HG03039 (cell line): ENCODE measurements around the gene GLG1.
"Not testable (repeated sequence)": the region's sequence is repeated elsewhere in the genome, so short reads cannot be mapped to it uniquely, and the experiment has no call there.

Experiments used
- ATAC-seq: cut with Tn5 transposase; IDR thresholded peaks from one replicate; pipeline ENCODE4 v1.9.1; 2021; ENCODE audit warnings: mild to moderate bottlenecking, moderate library complexity; ENCODE audit not compliant: unreplicated experiment

GLG1 gene

GRCh38 chr16:74575807-74576643, 30.9 kb downstream of the GLG1 start:
- ATAC-seq, result no peak

GRCh38 chr16:74575175-74575806, 31.6 kb downstream of the GLG1 start:
- no peak for ATAC-seq

- ATAC-seq, result no peak
Observed at GRCh38 chr16:74574146-74574545, 32.8 kb downstream of the GLG1 start.

- ATAC-seq, result no peak
Observed at GRCh38 chr16:74573622-74574021, 33.3 kb downstream of the GLG1 start.

- no peak for ATAC-seq
Observed at GRCh38 chr16:74570412-74571301, 36.3 kb downstream of the GLG1 start.

GRCh38 chr16:74568961-74569631, 37.8 kb downstream of the GLG1 start:
- ATAC-seq, result no peak

- ATAC-seq, result no peak
Observed at GRCh38 chr16:74567901-74568300, 39.0 kb downstream of the GLG1 start.

GRCh38 chr16:74565378-74565777, 41.5 kb downstream of the GLG1 start:
- no peak for ATAC-seq

- ATAC-seq, result no peak
Observed at GRCh38 chr16:74564451-74564984, 42.4 kb downstream of the GLG1 start.

- ATAC-seq, result no peak
Observed at GRCh38 chr16:74563828-74564263, 43.1 kb downstream of the GLG1 start.

- ATAC-seq, result no peak
Observed at GRCh38 chr16:74562117-74562516, 44.8 kb downstream of the GLG1 start.

- no peak for ATAC-seq
Observed at GRCh38 chr16:74561626-74562025, 45.3 kb downstream of the GLG1 start.

- ATAC-seq, result no peak
Observed at GRCh38 chr16:74560912-74561311, 46.0 kb downstream of the GLG1 start.

- ATAC-seq, result no peak
Observed at GRCh38 chr16:74558873-74559272, 48.0 kb downstream of the GLG1 start.

- no peak for ATAC-seq
Observed at GRCh38 chr16:74557275-74557674, 49.6 kb downstream of the GLG1 start.

- ATAC-seq, result no peak
Observed at GRCh38 chr16:74556375-74556922, 50.5 kb downstream of the GLG1 start.

- not testable (repeated sequence) for ATAC-seq
Observed at GRCh38 chr16:74552357-74552756, 54.6 kb downstream of the GLG1 start.

- ATAC-seq, result not testable (repeated sequence)
Observed at GRCh38 chr16:74550227-74551019, 56.5 kb downstream of the GLG1 start.

- not testable (repeated sequence) for ATAC-seq
Observed at GRCh38 chr16:74546112-74546511, 60.8 kb downstream of the GLG1 start.
